Endothelial cell of umbilical vein (primary cell): ENCODE results near the gene FNIP2. TPM values are rescaled to one million over a fixed set of nuclear protein-coding genes. Genes with fewer than 3 reads are reported as not detected.

ENCODE experiments used
- BruUV-seq: library from RNA; stranded (reverse); fragments of 400-500 nt; replicated peaks from 2 replicates; lab custom pipeline; 2021; lab: Mats Ljungman, UMichigan
- CTCF ChIA-PET: fragments of 300-600, 350-600 bp; sonication (Branson Sonifier 250); formaldehyde crosslinking; loops from one replicate; lab custom pipeline; 2021; ENCODE audit warnings: antibody characterized with exemption, inconsistent platforms; lab: Charles Lee
- POLR2A ChIA-PET: fragments of 300-600, 350-600 bp; sonication (Branson Sonifier 250); formaldehyde crosslinking; loops from one replicate; lab custom pipeline; 2021; ENCODE audit warnings: antibody characterized with exemption, inconsistent platforms; lab: Charles Lee
- DNase-seq: peaks from one replicate; pipeline ENCODE4 v3.0.0-alpha.2; 2011; ENCODE audit warnings: low read depth, low spot score
- FAIRE-seq: peaks from 2 replicates; lab custom pipeline; 2011; peaks lifted over from hg19 to GRCh38; lab: Jason Lieb, UNC
- H2AFZ ChIP-seq: 2 replicates; pipeline ENCODE4 v1.6.0; 2012; ENCODE audit warnings: low read depth, low read length, control low read depth, inconsistent platforms
- H3K27ac ChIP-seq: 2 replicates; pipeline ENCODE4 v1.5.1; 2011; ENCODE audit warnings: low read depth, mild to moderate bottlenecking, control low read depth, low read length, moderate library complexity; ENCODE audit not compliant: insufficient read depth
- H3K27me3 ChIP-seq, 2 experiments: 2 replicates each; pipeline versions ENCODE4 v1.6.0 to v1.6.1; 2011; ENCODE audit warnings: low read length in 2 of 2, mixed read lengths in 1 of 2; ENCODE audit not compliant: control insufficient read depth in 2 of 2, insufficient read depth in 2 of 2
- H3K36me3 ChIP-seq, 2 experiments: 2 replicates in 1 of 2; 3 replicates in 1 of 2; pipeline ENCODE4 v1.5.1; 2011; ENCODE audit warnings: low read length in 2 of 2, mild to moderate bottlenecking in 1 of 2, moderate library complexity in 1 of 2; ENCODE audit not compliant: control insufficient read depth in 2 of 2, insufficient read depth in 2 of 2; ENCODE audit errors: extremely low read depth in 1 of 2
- H3K4me1 ChIP-seq: 3 replicates; pipeline ENCODE4 v1.5.1; 2011; ENCODE audit warnings: mild to moderate bottlenecking, low read length; ENCODE audit not compliant: control insufficient read depth, insufficient read depth; ENCODE audit errors: extremely low read depth
- H3K4me2 ChIP-seq: 2 replicates; pipeline ENCODE4 v1.6.1; 2011; ENCODE audit warnings: low read length, control low read depth, mixed read lengths; ENCODE audit not compliant: insufficient read depth
- H3K4me3 ChIP-seq, 3 experiments: fragments of 200-600 bp in 1 of 3; sonication (generic), shearing (Covaris generic) in 1 of 3; replicated peaks in 1 of 3; 2 replicates each; pipeline ENCODE4 v1.5.1; 2011 to 2016; ENCODE audit warnings: control low read depth in 3 of 3, low read length in 3 of 3, mild to moderate bottlenecking in 2 of 3, inconsistent platforms in 1 of 3, low read depth in 1 of 3, moderate library complexity in 1 of 3; ENCODE audit not compliant: insufficient read depth in 1 of 3
- H3K79me2 ChIP-seq: 2 replicates; pipeline ENCODE4 v1.6.0; 2012; ENCODE audit warnings: low read length, inconsistent platforms; ENCODE audit not compliant: control insufficient read depth, insufficient read depth
- H3K9ac ChIP-seq: replicated peaks from 2 replicates; pipeline ENCODE3; 2011; ENCODE audit warnings: low read length, control low read depth; ENCODE audit not compliant: insufficient read depth; ENCODE audit errors: extremely low read depth
- H3K9me1 ChIP-seq: replicated peaks from 3 replicates; pipeline ENCODE4 v1.6.0; 2011; ENCODE audit warnings: mild to moderate bottlenecking, low read length; ENCODE audit not compliant: control insufficient read depth, insufficient read depth; ENCODE audit errors: extremely low read depth
- H3K9me3 ChIP-seq: replicated peaks from 2 replicates; pipeline ENCODE4 v1.5.1; 2012; ENCODE audit warnings: low read length, inconsistent platforms; ENCODE audit not compliant: control insufficient read depth, insufficient read depth
- H4K20me1 ChIP-seq: replicated peaks from 2 replicates; pipeline ENCODE3; 2011; ENCODE audit warnings: mild to moderate bottlenecking, low read length; ENCODE audit not compliant: control insufficient read depth, insufficient read depth; ENCODE audit errors: extremely low read depth
- EZH2 ChIP-seq: IDR thresholded peaks from 2 replicates; pipeline ENCODE4 v1.6.1; 2012; ENCODE audit warnings: borderline replicate concordance, low read depth, mild to moderate bottlenecking, moderate library complexity, low read length, inconsistent platforms; ENCODE audit not compliant: severe bottlenecking
- FOS ChIP-seq: IDR thresholded peaks from 2 replicates; pipeline ENCODE4 v1.6.1; 2011; ENCODE audit warnings: mild to moderate bottlenecking, low read length, moderate library complexity, borderline replicate concordance; ENCODE audit not compliant: insufficient read depth
- GATA2 ChIP-seq: IDR thresholded peaks from 2 replicates; pipeline ENCODE4 v1.7.0; 2011; ENCODE audit warnings: low read depth, mild to moderate bottlenecking, moderate library complexity, mixed read lengths, low read length; ENCODE audit not compliant: insufficient read length, insufficient read depth
- JUN ChIP-seq: IDR thresholded peaks from 2 replicates; pipeline ENCODE4 v1.6.1; 2011; ENCODE audit warnings: borderline replicate concordance, low read depth; ENCODE audit not compliant: insufficient read length, insufficient read depth
- MYC ChIP-seq: IDR thresholded peaks from one replicate; pipeline ENCODE4 v1.6.1; 2011; ENCODE audit warnings: mild to moderate bottlenecking, low read depth, low read length
- POLR2A ChIP-seq: IDR thresholded peaks from 2 replicates; pipeline ENCODE4 v1.6.1; 2012; ENCODE audit warnings: low read depth, mild to moderate bottlenecking, control low read depth, low read length
- POLR2AphosphoS5 ChIP-seq: IDR thresholded peaks from 2 replicates; pipeline ENCODE4 v1.6.1; 2012; ENCODE audit warnings: low read depth, mild to moderate bottlenecking, control low read depth, low read length, moderate library complexity; ENCODE audit not compliant: insufficient read depth
- dilution Hi-C: fragments of 300-500 bp; cut with MboI; formaldehyde crosslinking; loops from one replicate; pipeline ENCODE4 v1.15.0; 2019; ENCODE audit warnings: low sequenced_read_pairs; ENCODE audit not compliant: extremely low pct_ligation_motif_present
- intact Hi-C: fragments of 100-400 bp; cut with micrococcal nuclease; formaldehyde crosslinking; loops from one replicate; pipeline ENCODE4 v1.10.0; 2022
- polyA plus RNA-seq, 4 experiments: library from polyadenylated mRNA; depleted of rRNA in 3 of 4; stranded (reverse) in 3 of 4; unstranded in 1 of 4; fragments of >200 nt; gene quantifications; 2 replicates each; pipeline versions ENCODE4 v1.2.1 to v1.2.3, GENCODE V29; 2011 to 2012; ENCODE audit warnings: missing spikeins in 1 of 4
- total RNA-seq: library from RNA; stranded (reverse); gene quantifications from 2 replicates; pipeline ENCODE4 v1.2.3, GENCODE V29; 2021
- TF ChIP-seq, protein P1 (sequence below): IDR thresholded peaks from 2 replicates; pipeline ENCODE4 v1.6.1; 2011; ENCODE audit not compliant: insufficient read depth, insufficient read length
- TF ChIP-seq, protein P2 (sequence below), 2 donors: IDR thresholded peaks; 1 replicate in 1 of 2; 2 replicates in 1 of 2; pipeline ENCODE4 v1.5.1; 2011; ENCODE audit warnings: low read length in 2 of 2, mild to moderate bottlenecking in 2 of 2, moderate library complexity in 2 of 2, control low read depth in 1 of 2, inconsistent platforms in 1 of 2, low read depth in 1 of 2; ENCODE audit not compliant: insufficient read depth in 1 of 2; ENCODE audit errors: extremely low read depth in 1 of 2

FNIP2 gene
- total and polyA plus RNA-seq, 2 donors (not counting 3 experiments of a cell fraction or from before 2014, with no cell fraction given), result 4.5 to 14.4 TPM

DNA sequence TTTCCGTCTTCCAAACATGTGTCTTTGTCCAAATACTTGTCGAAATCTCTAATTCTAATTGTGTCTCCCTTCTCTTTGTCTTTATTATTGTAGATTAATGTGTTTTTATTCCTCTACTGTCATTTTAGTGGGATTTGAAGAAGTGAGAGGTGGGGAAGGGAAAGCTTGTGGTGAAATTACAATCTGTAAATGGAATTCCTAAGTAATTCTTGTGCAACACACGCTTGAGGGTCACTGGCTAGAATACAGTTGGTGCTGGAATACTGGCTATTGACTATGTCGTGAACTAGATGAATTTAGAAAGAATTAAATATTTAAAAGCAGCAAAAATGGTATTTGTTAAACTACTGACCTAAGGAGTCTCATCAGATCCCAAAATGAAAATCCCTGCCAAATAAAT lies 10.7 kb upstream of the FNIP2 start:
- Histone ChIP-seq H3K79me2 (no peaks in the 10 kb centered on the region), H3K27me3 (no peaks in the 10 kb centered on the region), H2AFZ (no peak overlapping the region), H3K9me3 (no peaks in the 10 kb centered on the region), H3K4me1 (no peaks in the 10 kb centered on the region), H3K4me3 (no peak overlapping the region), H3K9me1 (no peaks in the 10 kb centered on the region), H3K9ac (no peak overlapping the region), H3K36me3 (no peaks in the 10 kb centered on the region), H4K20me1 (no peaks in the 10 kb centered on the region), H3K4me2 (no peak overlapping the region), H3K27ac (no peak overlapping the region)
- dilution Hi-C loops, result no loop called here
- DNase-seq, result no peak
- ChIA-PET POLR2A (no interaction called here), CTCF (no interaction called here)
- TF ChIP-seq GATA2 (no peak), FOS (no peak), POLR2A (no peak), MYC (no peak), POLR2AphosphoS5 (no peak), EZH2 (no peak), JUN (no peak)
- TF ChIP-seq, protein P1, sequence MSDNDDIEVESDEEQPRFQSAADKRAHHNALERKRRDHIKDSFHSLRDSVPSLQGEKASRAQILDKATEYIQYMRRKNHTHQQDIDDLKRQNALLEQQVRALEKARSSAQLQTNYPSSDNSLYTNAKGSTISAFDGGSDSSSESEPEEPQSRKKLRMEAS, result no peak
- TF ChIP-seq, protein P2, sequence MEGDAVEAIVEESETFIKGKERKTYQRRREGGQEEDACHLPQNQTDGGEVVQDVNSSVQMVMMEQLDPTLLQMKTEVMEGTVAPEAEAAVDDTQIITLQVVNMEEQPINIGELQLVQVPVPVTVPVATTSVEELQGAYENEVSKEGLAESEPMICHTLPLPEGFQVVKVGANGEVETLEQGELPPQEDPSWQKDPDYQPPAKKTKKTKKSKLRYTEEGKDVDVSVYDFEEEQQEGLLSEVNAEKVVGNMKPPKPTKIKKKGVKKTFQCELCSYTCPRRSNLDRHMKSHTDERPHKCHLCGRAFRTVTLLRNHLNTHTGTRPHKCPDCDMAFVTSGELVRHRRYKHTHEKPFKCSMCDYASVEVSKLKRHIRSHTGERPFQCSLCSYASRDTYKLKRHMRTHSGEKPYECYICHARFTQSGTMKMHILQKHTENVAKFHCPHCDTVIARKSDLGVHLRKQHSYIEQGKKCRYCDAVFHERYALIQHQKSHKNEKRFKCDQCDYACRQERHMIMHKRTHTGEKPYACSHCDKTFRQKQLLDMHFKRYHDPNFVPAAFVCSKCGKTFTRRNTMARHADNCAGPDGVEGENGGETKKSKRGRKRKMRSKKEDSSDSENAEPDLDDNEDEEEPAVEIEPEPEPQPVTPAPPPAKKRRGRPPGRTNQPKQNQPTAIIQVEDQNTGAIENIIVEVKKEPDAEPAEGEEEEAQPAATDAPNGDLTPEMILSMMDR (IDR thresholded peaks at IDR 0.05; ENCODE audit: extremely low read depth in 1 of 2, insufficient read depth in 1 of 2, low read depth in 1 of 2, low read length in 2 of 2), result no peak
- BruUV-seq, result no TSS peak
- intact Hi-C loops, result no loop called here
- FAIRE-seq, result no peak
